GM18499 (cell line): ENCODE results near the gene STAM.

ENCODE experiments used
- ATAC-seq: cut with Tn5 transposase; IDR thresholded peaks from one replicate; pipeline ENCODE4 v1.9.1; 2021; ENCODE audit warnings: moderate number of reproducible peaks; ENCODE audit not compliant: insufficient read depth, unreplicated experiment

Gene STAM

GRCh38 chr10:17645621-17646345 is 1.8 kb downstream of the STAM start:
- no peak for ATAC-seq

GRCh38 chr10:17647326-17647725 is 3.4 kb downstream of the STAM start:
- no peak for ATAC-seq

GRCh38 chr10:17648243-17649035 is 4.5 kb downstream of the STAM start:
- ATAC-seq, result no peak

- no peak for ATAC-seq
Measured at GRCh38 chr10:17649052-17649451, 5.1 kb downstream of the STAM start.

- no peak for ATAC-seq
Measured at GRCh38 chr10:17649836-17650235, 5.9 kb downstream of the STAM start.

GRCh38 chr10:17650416-17650815 is 6.5 kb downstream of the STAM start:
- no peak for ATAC-seq

GRCh38 chr10:17651896-17652295 is 7.9 kb downstream of the STAM start:
- ATAC-seq, result no peak

- ATAC-seq, result no peak
Measured at GRCh38 chr10:17652585-17652984, 8.6 kb downstream of the STAM start.

GRCh38 chr10:17655009-17655408 is 11.1 kb downstream of the STAM start:
- no peak for ATAC-seq

GRCh38 chr10:17655567-17656146 is 11.7 kb downstream of the STAM start:
- peak; percentile 88 for ATAC-seq

GRCh38 chr10:17657103-17657500 is 13.2 kb downstream of the STAM start:
- ATAC-seq, result no peak

GRCh38 chr10:17659365-17659764 is 15.4 kb downstream of the STAM start:
- ATAC-seq, result no peak

- no peak for ATAC-seq
Measured at GRCh38 chr10:17660921-17661320, 17.0 kb downstream of the STAM start.

GRCh38 chr10:17661510-17661909 is 17.6 kb downstream of the STAM start:
- ATAC-seq, result no peak

GRCh38 chr10:17662193-17663138 is 18.5 kb downstream of the STAM start:
- no peak for ATAC-seq

GRCh38 chr10:17663450-17663849 is 19.5 kb downstream of the STAM start:
- no peak for ATAC-seq

- ATAC-seq, result no peak
Measured at GRCh38 chr10:17665747-17666146, 21.8 kb downstream of the STAM start.

- ATAC-seq, result no peak
Measured at GRCh38 chr10:17668435-17669184, 24.7 kb downstream of the STAM start.

GRCh38 chr10:17669185-17669872 is 25.4 kb downstream of the STAM start:
- peak; percentile 40 for ATAC-seq
